ENCODE measurements around the gene RAB34. TPM values are rescaled to one million over a fixed set of nuclear protein-coding genes. Genes with fewer than 3 reads are reported as not detected.
A peak's percentile ranks its signal among the peaks of the same experiment; 100 is the strongest.

Gene RAB34
- total and polyA plus RNA-seq, 9 of the 15 experiments (the other 6 are each of a cell fraction or from before 2014, with no cell fraction given) = 0.07 to 3.8 (median 0.46) TPM; not detected in 1

DNA sequence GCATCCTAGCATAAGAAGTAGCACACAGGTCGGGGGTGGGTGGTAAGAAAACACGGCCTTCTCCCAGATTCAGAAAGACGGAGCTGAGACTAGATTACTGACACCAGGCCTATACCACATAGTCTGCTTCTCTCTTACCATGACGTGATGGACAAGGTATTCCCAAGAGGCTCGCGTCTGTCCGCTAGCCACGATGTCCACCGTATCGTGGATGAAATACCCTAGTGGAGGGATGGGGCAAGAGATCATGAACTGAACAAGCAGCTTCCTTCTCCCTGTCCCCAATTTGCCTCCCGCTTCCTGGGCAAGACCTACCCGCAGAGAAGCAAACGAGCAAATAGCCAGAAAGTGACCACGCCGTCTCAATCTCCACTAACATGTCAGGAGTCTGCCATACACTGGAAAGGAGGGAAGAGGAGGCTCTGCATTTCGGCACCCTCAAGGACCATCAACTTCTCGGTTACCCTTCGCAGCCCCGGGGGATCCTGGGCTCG lies 7.5 kb upstream of the RAB34 start (continued):
- TF ChIP-seq, protein P1, sequence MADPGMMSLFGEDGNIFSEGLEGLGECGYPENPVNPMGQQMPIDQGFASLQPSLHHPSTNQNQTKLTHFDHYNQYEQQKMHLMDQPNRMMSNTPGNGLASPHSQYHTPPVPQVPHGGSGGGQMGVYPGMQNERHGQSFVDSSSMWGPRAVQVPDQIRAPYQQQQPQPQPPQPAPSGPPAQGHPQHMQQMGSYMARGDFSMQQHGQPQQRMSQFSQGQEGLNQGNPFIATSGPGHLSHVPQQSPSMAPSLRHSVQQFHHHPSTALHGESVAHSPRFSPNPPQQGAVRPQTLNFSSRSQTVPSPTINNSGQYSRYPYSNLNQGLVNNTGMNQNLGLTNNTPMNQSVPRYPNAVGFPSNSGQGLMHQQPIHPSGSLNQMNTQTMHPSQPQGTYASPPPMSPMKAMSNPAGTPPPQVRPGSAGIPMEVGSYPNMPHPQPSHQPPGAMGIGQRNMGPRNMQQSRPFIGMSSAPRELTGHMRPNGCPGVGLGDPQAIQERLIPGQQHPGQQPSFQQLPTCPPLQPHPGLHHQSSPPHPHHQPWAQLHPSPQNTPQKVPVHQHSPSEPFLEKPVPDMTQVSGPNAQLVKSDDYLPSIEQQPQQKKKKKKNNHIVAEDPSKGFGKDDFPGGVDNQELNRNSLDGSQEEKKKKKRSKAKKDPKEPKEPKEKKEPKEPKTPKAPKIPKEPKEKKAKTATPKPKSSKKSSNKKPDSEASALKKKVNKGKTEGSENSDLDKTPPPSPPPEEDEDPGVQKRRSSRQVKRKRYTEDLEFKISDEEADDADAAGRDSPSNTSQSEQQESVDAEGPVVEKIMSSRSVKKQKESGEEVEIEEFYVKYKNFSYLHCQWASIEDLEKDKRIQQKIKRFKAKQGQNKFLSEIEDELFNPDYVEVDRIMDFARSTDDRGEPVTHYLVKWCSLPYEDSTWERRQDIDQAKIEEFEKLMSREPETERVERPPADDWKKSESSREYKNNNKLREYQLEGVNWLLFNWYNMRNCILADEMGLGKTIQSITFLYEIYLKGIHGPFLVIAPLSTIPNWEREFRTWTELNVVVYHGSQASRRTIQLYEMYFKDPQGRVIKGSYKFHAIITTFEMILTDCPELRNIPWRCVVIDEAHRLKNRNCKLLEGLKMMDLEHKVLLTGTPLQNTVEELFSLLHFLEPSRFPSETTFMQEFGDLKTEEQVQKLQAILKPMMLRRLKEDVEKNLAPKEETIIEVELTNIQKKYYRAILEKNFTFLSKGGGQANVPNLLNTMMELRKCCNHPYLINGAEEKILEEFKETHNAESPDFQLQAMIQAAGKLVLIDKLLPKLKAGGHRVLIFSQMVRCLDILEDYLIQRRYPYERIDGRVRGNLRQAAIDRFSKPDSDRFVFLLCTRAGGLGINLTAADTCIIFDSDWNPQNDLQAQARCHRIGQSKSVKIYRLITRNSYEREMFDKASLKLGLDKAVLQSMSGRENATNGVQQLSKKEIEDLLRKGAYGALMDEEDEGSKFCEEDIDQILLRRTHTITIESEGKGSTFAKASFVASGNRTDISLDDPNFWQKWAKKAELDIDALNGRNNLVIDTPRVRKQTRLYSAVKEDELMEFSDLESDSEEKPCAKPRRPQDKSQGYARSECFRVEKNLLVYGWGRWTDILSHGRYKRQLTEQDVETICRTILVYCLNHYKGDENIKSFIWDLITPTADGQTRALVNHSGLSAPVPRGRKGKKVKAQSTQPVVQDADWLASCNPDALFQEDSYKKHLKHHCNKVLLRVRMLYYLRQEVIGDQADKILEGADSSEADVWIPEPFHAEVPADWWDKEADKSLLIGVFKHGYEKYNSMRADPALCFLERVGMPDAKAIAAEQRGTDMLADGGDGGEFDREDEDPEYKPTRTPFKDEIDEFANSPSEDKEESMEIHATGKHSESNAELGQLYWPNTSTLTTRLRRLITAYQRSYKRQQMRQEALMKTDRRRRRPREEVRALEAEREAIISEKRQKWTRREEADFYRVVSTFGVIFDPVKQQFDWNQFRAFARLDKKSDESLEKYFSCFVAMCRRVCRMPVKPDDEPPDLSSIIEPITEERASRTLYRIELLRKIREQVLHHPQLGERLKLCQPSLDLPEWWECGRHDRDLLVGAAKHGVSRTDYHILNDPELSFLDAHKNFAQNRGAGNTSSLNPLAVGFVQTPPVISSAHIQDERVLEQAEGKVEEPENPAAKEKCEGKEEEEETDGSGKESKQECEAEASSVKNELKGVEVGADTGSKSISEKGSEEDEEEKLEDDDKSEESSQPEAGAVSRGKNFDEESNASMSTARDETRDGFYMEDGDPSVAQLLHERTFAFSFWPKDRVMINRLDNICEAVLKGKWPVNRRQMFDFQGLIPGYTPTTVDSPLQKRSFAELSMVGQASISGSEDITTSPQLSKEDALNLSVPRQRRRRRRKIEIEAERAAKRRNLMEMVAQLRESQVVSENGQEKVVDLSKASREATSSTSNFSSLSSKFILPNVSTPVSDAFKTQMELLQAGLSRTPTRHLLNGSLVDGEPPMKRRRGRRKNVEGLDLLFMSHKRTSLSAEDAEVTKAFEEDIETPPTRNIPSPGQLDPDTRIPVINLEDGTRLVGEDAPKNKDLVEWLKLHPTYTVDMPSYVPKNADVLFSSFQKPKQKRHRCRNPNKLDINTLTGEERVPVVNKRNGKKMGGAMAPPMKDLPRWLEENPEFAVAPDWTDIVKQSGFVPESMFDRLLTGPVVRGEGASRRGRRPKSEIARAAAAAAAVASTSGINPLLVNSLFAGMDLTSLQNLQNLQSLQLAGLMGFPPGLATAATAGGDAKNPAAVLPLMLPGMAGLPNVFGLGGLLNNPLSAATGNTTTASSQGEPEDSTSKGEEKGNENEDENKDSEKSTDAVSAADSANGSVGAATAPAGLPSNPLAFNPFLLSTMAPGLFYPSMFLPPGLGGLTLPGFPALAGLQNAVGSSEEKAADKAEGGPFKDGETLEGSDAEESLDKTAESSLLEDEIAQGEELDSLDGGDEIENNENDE (IDR thresholded peaks at IDR 0.05; ENCODE audit: low read depth, low read length) = peak; percentile 34
- TF ChIP-seq POLR2A (conservative IDR thresholded peaks at IDR 0.05) (peak; percentile 93), ARNT (IDR thresholded peaks at IDR 0.05) (0 out of 4 replicates have a peak, but pooled peaks of 1 of the 2 experiments have one; percentile 79), POLR2AphosphoS2 (IDR thresholded peaks at IDR 0.05; ENCODE audit: low read length) (peak; percentile 90), MAFF (IDR thresholded peaks at IDR 0.05; ENCODE audit: low read length) (no peak), POLR2AphosphoS5 (IDR thresholded peaks at IDR 0.05; ENCODE audit: control insufficient read depth, insufficient read depth, low read depth, low read length) (peak; percentile 70), MBD2 (IDR thresholded peaks at IDR 0.05; ENCODE audit: borderline replicate concordance, low read depth) (0 out of 2 replicates have a peak, but pooled peaks have one; percentile 17), ATF7 (IDR thresholded peaks at IDR 0.05) (peak; percentile 80)
- TF ChIP-seq, protein P2, sequence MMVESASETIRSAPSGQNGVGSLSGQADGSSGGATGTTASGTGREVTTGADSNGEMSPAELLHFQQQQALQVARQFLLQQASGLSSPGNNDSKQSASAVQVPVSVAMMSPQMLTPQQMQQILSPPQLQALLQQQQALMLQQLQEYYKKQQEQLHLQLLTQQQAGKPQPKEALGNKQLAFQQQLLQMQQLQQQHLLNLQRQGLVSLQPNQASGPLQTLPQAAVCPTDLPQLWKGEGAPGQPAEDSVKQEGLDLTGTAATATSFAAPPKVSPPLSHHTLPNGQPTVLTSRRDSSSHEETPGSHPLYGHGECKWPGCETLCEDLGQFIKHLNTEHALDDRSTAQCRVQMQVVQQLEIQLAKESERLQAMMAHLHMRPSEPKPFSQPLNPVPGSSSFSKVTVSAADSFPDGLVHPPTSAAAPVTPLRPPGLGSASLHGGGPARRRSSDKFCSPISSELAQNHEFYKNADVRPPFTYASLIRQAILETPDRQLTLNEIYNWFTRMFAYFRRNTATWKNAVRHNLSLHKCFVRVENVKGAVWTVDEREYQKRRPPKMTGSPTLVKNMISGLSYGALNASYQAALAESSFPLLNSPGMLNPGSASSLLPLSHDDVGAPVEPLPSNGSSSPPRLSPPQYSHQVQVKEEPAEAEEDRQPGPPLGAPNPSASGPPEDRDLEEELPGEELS (CRISPR knock-in tag; IDR thresholded peaks at IDR 0.05; ENCODE audit: borderline replicate concordance) = peak; percentile 87; the same call in 1 of the 2 replicates
- TF ChIP-seq, protein P3, sequence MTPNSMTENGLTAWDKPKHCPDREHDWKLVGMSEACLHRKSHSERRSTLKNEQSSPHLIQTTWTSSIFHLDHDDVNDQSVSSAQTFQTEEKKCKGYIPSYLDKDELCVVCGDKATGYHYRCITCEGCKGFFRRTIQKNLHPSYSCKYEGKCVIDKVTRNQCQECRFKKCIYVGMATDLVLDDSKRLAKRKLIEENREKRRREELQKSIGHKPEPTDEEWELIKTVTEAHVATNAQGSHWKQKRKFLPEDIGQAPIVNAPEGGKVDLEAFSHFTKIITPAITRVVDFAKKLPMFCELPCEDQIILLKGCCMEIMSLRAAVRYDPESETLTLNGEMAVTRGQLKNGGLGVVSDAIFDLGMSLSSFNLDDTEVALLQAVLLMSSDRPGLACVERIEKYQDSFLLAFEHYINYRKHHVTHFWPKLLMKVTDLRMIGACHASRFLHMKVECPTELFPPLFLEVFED (CRISPR knock-in tag; conservative IDR thresholded peaks at IDR 0.05) = peak; percentile 92
- TF ChIP-seq, protein P4, sequence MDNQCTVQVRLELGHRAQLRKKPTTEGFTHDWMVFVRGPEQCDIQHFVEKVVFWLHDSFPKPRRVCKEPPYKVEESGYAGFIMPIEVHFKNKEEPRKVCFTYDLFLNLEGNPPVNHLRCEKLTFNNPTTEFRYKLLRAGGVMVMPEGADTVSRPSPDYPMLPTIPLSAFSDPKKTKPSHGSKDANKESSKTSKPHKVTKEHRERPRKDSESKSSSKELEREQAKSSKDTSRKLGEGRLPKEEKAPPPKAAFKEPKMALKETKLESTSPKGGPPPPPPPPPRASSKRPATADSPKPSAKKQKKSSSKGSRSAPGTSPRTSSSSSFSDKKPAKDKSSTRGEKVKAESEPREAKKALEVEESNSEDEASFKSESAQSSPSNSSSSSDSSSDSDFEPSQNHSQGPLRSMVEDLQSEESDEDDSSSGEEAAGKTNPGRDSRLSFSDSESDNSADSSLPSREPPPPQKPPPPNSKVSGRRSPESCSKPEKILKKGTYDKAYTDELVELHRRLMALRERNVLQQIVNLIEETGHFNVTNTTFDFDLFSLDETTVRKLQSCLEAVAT (IDR thresholded peaks at IDR 0.05) = peak in 1 of 2 experiments; percentile 27; a peak in 2 of 4 replicates
